SK-N-SH (cell line): ENCODE results near the gene MARK3. TPM values are rescaled to one million over a fixed set of nuclear protein-coding genes. Genes with fewer than 3 reads are reported as not detected.
A peak's percentile ranks its signal among the peaks of the same experiment; 100 is the strongest.

ENCODE experiments used
- CTCF ChIA-PET: fragments of 300-600, 350-600 bp; formaldehyde crosslinking; extraction: SDS; loops from one replicate; lab custom pipeline; 2021; lab: Yijun Ruan, JAX
- POLR2A ChIA-PET: fragments of 350-600 bp; sonication (Branson Sonifier 250); formaldehyde crosslinking; extraction: SDS; loops from one replicate; lab custom pipeline; 2020; ENCODE audit warnings: antibody characterized with exemption, inconsistent platforms; lab: Yijun Ruan, JAX
- DNase-seq: peaks from one replicate; pipeline ENCODE4 v3.0.0; 2012
- H2AFZ ChIP-seq: fragments of 200-600 bp; sonication (generic); 2 replicates; pipeline ENCODE4 v1.8.1; 2016; ENCODE audit warnings: antibody characterized with exemption, mild to moderate bottlenecking, low read depth
- H3F3A ChIP-seq: fragments of 200-600 bp; sonication (generic); replicated peaks from 2 replicates; pipeline ENCODE3; 2016; ENCODE audit warnings: antibody characterized with exemption, mild to moderate bottlenecking; ENCODE audit not compliant: insufficient read depth
- H3K27ac ChIP-seq, 2 experiments: fragments of 200-500 bp in 1 of 2; fragments of 200-600 bp in 1 of 2; sonication (Bioruptor generic) in 1 of 2; sonication (generic), shearing (Covaris generic) in 1 of 2; 2 replicates each; pipeline versions ENCODE4 v1.5.1 to v1.6.1; 2014 to 2016; ENCODE audit warnings: low read depth in 2 of 2, inconsistent platforms in 1 of 2, low read length in 1 of 2, mild to moderate bottlenecking in 1 of 2, mixed read lengths in 1 of 2
- H3K27me3 ChIP-seq: fragments of 200-600 bp; sonication (generic), shearing (Covaris generic); 2 replicates; pipeline ENCODE4 v1.6.1; 2016; ENCODE audit warnings: mixed run types; ENCODE audit not compliant: insufficient read depth
- H3K36me3 ChIP-seq, 2 experiments: fragments of 200-500 bp in 1 of 2; fragments of 200-600 bp in 1 of 2; sonication (Bioruptor generic) in 1 of 2; sonication (generic) in 1 of 2; replicated peaks in 1 of 2; 2 replicates each; pipeline versions ENCODE3 to v1.5.1; 2014 to 2016; ENCODE audit warnings: low read length in 1 of 2, mild to moderate bottlenecking in 1 of 2; ENCODE audit not compliant: insufficient read depth in 2 of 2, control insufficient read depth in 1 of 2
- H3K4me1 ChIP-seq, 2 experiments: fragments of 200-500 bp in 1 of 2; fragments of 200-600 bp in 1 of 2; sonication (Bioruptor generic) in 1 of 2; sonication (generic), shearing (Covaris generic) in 1 of 2; 2 replicates each; pipeline versions ENCODE4 v1.5.1 to v1.6.1; 2014 to 2016; ENCODE audit warnings: low read depth in 1 of 2, low read length in 1 of 2, mixed run types in 1 of 2; ENCODE audit not compliant: insufficient read depth in 2 of 2, control insufficient read depth in 1 of 2
- H3K4me2 ChIP-seq: fragments of 200-600 bp; sonication (generic), shearing (Covaris generic); 2 replicates; pipeline ENCODE4 v1.6.1; 2017; ENCODE audit warnings: mixed run types
- H3K4me3 ChIP-seq, 2 experiments: fragments of 200-500 bp in 1 of 2; fragments of 200-600 bp in 1 of 2; sonication (Bioruptor generic) in 1 of 2; sonication (generic), shearing (Covaris generic) in 1 of 2; 2 replicates each; pipeline versions ENCODE4 v1.5.1 to v1.8.1; 2014 to 2016; ENCODE audit warnings: low read depth in 2 of 2, inconsistent platforms in 1 of 2, low read length in 1 of 2, mild to moderate bottlenecking in 1 of 2, mixed read lengths in 1 of 2, moderate library complexity in 1 of 2
- H3K79me2 ChIP-seq: fragments of 200-600 bp; sonication (generic); 2 replicates; pipeline ENCODE4 v1.8.1; 2017; ENCODE audit warnings: mild to moderate bottlenecking; ENCODE audit not compliant: insufficient read depth
- H3K9ac ChIP-seq: fragments of 200-600 bp; sonication (generic); 2 replicates; pipeline ENCODE4 v1.6.1; 2017; ENCODE audit warnings: mixed run types
- H3K9me2 ChIP-seq: fragments of 200-600 bp; sonication (generic); 2 replicates; pipeline ENCODE4 v1.6.1; 2017; ENCODE audit warnings: mixed run types
- H3K9me3 ChIP-seq: fragments of 200-600 bp; sonication (generic); 2 replicates; pipeline ENCODE4 v1.6.1; 2017; ENCODE audit warnings: mixed run types, mild to moderate bottlenecking, moderate library complexity
- H4K20me1 ChIP-seq: fragments of 200-600 bp; sonication (generic); 2 replicates; pipeline ENCODE4 v1.6.1; 2017; ENCODE audit warnings: mild to moderate bottlenecking, mixed run types; ENCODE audit not compliant: insufficient read depth
- ELF1 ChIP-seq: IDR thresholded peaks from 2 replicates; pipeline ENCODE4 v1.4.0; 2012
- FOXJ3 ChIP-seq: sonication (generic); formaldehyde crosslinking; IDR thresholded peaks from 2 replicates; pipeline ENCODE4 v1.5.1; 2020; ENCODE audit warnings: mild to moderate bottlenecking, missing genetic modification reagents
- GABPA ChIP-seq: IDR thresholded peaks from 2 replicates; pipeline ENCODE4 v1.4.0; 2012; ENCODE audit warnings: low read depth, mild to moderate bottlenecking
- JUND ChIP-seq: IDR thresholded peaks from 2 replicates; pipeline ENCODE4 v1.4.0; 2012
- MEF2A ChIP-seq: IDR thresholded peaks from 2 replicates; pipeline ENCODE4 v1.4.0; 2012; ENCODE audit warnings: low read depth, borderline replicate concordance
- NFIC ChIP-seq: IDR thresholded peaks from 2 replicates; pipeline ENCODE4 v1.4.0; 2012; ENCODE audit warnings: borderline replicate concordance
- NRF1 ChIP-seq: IDR thresholded peaks from 2 replicates; pipeline ENCODE4 v1.6.1; 2012; ENCODE audit warnings: low read depth, mild to moderate bottlenecking, low read length
- RCOR1 ChIP-seq: fragments of 150-350 bp; IDR thresholded peaks from 2 replicates; pipeline ENCODE4 v1.6.1; 2017; ENCODE audit warnings: antibody characterized with exemption, low read length
- RXRA ChIP-seq: IDR thresholded peaks from 2 replicates; pipeline ENCODE4 v1.4.0; 2012; ENCODE audit warnings: low read depth, mild to moderate bottlenecking, borderline replicate concordance
- TCF12 ChIP-seq: IDR thresholded peaks from 2 replicates; pipeline ENCODE4 v1.4.0; 2012
- YY1 ChIP-seq: IDR thresholded peaks from 2 replicates; pipeline ENCODE4 v1.4.0; 2012; ENCODE audit warnings: low read depth, mild to moderate bottlenecking
- WGBS: methylation state at CpG from one replicate; pipeline ENCODE4 v1.1.6; 2017; ENCODE audit warnings: low lambda C conversion rate; 5-methylcytosine and 5-hydroxymethylcytosine counted together
- polyA plus RNA-seq, 3 experiments: library from polyadenylated mRNA; depleted of rRNA; stranded (reverse); fragments of >200 nt; gene quantifications; 2 replicates each; pipeline ENCODE4 v1.2.3, GENCODE V29; 2012
- TF ChIP-seq, protein P1 (sequence below): IDR thresholded peaks from 2 replicates; pipeline ENCODE4; 2012
- TF ChIP-seq, protein P2 (sequence below): IDR thresholded peaks from 2 replicates; pipeline ENCODE4 v1.4.0; 2012; ENCODE audit warnings: low read depth, borderline replicate concordance

The MARK3 gene
- polyA plus RNA-seq, 1 of the 3 experiments (the other 2 are of a cell fraction): 73.4 TPM

DNA sequence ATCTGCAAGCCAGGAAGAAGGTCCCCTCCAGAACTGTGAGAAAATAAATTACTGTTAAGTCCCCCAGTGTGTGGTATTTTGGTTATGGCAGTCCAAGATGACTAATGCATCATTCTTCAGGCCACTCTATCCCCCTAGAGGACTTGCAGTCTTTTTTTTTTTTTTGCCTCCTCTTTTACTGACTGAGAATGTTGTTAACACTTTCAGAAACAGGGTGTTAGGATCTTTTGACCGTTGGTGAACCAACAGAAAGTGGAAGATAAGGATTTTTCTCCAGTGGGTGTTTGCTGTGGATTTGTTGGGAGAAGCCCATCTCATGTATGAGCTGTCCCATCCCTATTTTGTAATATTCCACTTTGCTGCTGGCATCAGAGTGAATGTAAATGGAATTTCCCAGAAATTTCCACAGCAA, 37.8 kb downstream of the MARK3 start:
- H2AFZ ChIP-seq: no peak overlapping the region
- H3K9ac ChIP-seq: no peak overlapping the region; the same call in 1 of the 2 replicates
- no peak for TF ChIP-seq RCOR1
- TF ChIP-seq, protein P1, sequence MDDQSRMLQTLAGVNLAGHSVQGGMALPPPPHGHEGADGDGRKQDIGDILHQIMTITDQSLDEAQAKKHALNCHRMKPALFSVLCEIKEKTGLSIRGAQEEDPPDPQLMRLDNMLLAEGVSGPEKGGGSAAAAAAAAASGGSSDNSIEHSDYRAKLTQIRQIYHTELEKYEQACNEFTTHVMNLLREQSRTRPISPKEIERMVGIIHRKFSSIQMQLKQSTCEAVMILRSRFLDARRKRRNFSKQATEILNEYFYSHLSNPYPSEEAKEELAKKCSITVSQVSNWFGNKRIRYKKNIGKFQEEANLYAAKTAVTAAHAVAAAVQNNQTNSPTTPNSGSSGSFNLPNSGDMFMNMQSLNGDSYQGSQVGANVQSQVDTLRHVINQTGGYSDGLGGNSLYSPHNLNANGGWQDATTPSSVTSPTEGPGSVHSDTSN: peak; percentile 41; the same call in 1 of the 2 replicates
- TF ChIP-seq JUND: peak; percentile 22; the same call in 1 of the 2 replicates
- 35% methylated on average over 1 of the region's 1 CpG for WGBS
- H3K4me2 ChIP-seq: peak overlapping the region; percentile 62
- DNase-seq: no peak
- peaks cover 99% of the 10 kb centered on the region for H3K79me2 ChIP-seq
- no peaks in the 10 kb centered on the region for H3K9me3 ChIP-seq
- H3F3A ChIP-seq: peaks cover 29% of the 10 kb centered on the region
- POLR2A ChIA-PET: no interaction called here
- H3K27me3 ChIP-seq: no peaks in the 10 kb centered on the region
- no peak overlapping the region for H3K4me3 ChIP-seq
- no peaks in the 10 kb centered on the region for H3K9me2 ChIP-seq
- H3K27ac ChIP-seq: peak overlapping the region in 1 of 2 experiments; percentile 78; a peak in 2 of 4 replicates
- peaks cover 0 to 15% of the 10 kb centered on the region in 2 experiments for H3K36me3 ChIP-seq
- peaks cover 17% of the 10 kb centered on the region for H4K20me1 ChIP-seq
- H3K4me1 ChIP-seq: peaks cover 4 to 29% of the 10 kb centered on the region in 2 experiments; a peak in 3 of 4 replicates
- CTCF ChIA-PET: interaction anchor here (1.3 kb wide), 2 partner anchors 29 to 32 kb away, joined by 6 to 7 read pairs; no protein-coding TSS in a partner anchor

DNA sequence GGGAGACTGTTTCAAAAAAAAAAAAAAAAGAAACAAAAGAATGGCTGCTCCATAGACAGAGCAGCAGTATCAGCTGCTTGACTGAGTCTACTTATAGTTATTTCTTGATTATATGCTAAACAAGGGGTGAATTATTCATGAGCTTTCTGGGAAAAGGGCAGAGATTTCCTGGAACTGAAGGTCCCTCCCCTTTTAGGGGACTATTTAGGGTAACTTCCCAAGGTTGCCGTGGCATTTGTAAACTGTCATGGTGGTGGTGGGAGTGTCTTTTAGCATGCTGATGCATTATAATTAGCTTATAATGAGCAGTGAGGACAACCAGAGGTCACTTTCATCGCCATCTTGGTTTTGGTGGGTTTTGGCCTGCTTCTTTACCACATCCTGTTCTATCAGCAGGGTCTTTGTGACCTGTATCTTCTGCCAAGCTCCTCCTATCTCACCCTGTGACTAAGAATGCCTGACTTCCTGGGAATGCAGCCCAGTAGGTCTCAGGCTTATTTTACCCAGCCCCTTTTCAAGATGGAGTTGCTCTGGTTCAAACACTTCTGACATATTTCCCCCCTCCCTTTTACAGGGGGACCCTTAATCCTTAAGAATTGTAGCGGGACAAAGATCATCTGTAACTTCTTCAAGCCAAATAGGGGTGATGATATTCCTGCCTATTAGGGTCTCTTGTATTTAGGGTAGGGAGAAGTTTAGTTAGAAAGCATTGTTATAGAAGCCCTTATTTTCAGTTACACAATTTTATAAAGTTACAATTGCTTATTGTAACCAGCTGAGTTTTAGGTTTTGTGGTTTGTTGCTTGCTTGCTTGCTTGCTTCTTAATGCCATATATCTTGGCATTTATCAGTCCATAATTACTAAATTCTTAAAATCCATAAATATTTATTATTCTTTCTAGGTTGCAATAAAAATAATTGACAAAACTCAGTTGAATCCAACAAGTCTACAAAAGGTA, 42.5 kb downstream of the MARK3 start:
- CTCF ChIA-PET: interaction anchor here (0.7 to 2.5 kb wide), 6 partner anchors 12 to 323 kb away, joined by 3 to 9 read pairs (median 4); no protein-coding TSS in a partner anchor
- Histone ChIP-seq H3K9me3 (no peaks in the 10 kb centered on the region), H3K4me2 (no peak overlapping the region; the same call in 1 of the 2 replicates), H3K79me2 (peaks cover 97% of the 10 kb centered on the region), H3K9ac (no peak overlapping the region; the same call in 1 of the 2 replicates), H3K4me3 (no peak overlapping the region), H3K9me2 (no peaks in the 10 kb centered on the region), H4K20me1 (peaks cover 13% of the 10 kb centered on the region), H3K27ac (peak overlapping the region in 1 of 2 experiments; percentile 56; a peak in 2 of 4 replicates), H2AFZ (no peak overlapping the region), H3K27me3 (no peaks in the 10 kb centered on the region)
- WGBS: 79% methylated on average over 3 of the region's 3 CpGs
- DNase-seq: no peak
- TF ChIP-seq FOXJ3 (CRISPR knock-in tag): no peak
- TF ChIP-seq NFIC: peak; percentile 36; the same call in 1 of the 2 replicates
- TF ChIP-seq, protein P2, sequence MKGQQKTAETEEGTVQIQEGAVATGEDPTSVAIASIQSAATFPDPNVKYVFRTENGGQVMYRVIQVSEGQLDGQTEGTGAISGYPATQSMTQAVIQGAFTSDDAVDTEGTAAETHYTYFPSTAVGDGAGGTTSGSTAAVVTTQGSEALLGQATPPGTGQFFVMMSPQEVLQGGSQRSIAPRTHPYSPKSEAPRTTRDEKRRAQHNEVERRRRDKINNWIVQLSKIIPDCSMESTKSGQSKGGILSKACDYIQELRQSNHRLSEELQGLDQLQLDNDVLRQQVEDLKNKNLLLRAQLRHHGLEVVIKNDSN: no peak
- TF ChIP-seq ELF1: no peak
- TF ChIP-seq, protein P1: no peak
- TF ChIP-seq NRF1: no peak
- TF ChIP-seq YY1: peak; percentile 79; the same call in 1 of the 2 replicates
- TF ChIP-seq MEF2A: no peak
- TF ChIP-seq GABPA: no peak
- TF ChIP-seq RXRA: peak; percentile 46; the same call in 1 of the 2 replicates
- no peak for TF ChIP-seq TCF12
- TF ChIP-seq, all 33 proteins: peak for 3
- POLR2A ChIA-PET: interaction anchor here (0.6 kb wide), 1 partner anchor 10 kb away, joined by 3 read pairs; no protein-coding TSS in a partner anchor
- Histone ChIP-seq H3F3A (peaks cover 20% of the 10 kb centered on the region), H3K36me3 (peaks cover 0 to 29% of the 10 kb centered on the region in 2 experiments), H3K4me1 (peaks cover 4 to 33% of the 10 kb centered on the region in 2 experiments)
